HG03139 (cell line): ENCODE measurements around the gene ZSWIM7.
"Not testable (repeated sequence)": the region's sequence is repeated elsewhere in the genome, so short reads cannot be mapped to it uniquely, and the experiment has no call there.

ENCODE experiments used
- ATAC-seq: cut with Tn5 transposase; IDR thresholded peaks from one replicate; pipeline ENCODE4 v1.9.1; 2021; ENCODE audit not compliant: unreplicated experiment

ZSWIM7 gene

DNA sequence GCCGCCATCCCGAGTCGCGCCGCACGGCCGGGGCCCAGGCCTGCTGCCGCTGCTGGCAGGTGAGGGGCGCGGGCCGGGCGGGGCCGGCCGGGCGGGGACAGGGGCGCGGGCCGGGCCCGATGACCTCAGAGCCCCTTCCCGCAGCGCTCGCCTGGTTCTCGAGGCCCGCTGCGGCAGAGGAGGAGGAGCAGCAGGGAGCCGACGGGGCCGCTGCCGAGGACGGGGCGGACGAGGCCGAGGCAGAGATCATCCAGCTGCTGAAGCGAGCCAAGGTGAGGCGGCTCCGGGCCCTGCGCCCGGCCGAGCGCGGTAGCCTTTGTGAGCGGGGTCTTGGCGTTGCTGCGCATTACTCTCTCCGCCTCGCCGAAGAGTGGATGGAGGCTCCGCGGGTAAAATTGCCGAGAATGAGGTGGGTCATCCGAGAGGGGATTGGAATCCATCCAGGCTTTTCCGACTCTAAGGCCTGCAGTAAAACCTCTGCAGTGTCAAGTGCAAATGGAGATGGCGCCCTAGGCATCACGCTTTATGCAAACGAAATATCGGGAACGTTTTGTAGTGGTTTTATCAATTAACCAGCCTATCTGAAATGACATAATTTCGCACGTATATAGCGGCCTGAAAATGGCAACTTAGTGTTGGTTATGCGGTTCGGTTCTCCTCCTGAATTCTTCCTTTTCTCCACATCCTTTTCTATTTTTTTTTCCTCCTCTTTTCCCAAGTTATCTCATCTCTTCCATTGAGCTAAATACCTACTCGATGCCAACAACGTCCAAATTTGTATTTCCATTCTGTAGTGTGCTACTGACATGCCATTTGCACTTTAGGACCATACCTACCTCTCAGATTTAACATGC, 697 bp upstream of the ZSWIM7 start:
- ATAC-seq, result peak; percentile 15

DNA sequence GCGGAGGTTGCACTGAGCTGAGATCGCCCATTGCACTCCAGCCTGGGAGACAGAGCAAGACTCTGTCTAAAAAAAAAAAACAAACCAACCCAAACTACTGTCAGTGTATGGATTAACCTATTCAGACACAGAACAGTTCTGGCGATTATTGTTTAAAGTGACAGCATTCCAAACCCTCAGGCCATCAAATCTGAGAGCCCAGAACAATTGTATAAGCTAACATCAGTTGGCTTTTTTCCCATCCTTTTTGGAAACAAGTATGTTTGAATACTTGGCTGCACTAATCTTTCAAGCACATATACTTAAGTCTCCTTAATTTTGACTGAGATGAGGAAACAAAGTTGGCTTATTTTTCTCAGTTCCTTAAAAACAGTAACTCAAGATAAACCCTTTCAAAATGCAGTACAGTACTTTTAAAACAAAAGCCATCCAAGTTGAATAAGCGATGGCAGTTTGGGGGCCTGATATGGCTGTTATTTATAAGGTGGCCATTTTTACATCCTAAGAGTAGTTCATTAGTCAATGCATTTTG, 1.4 kb downstream of the ZSWIM7 start:
- ATAC-seq, result no peak

DNA sequence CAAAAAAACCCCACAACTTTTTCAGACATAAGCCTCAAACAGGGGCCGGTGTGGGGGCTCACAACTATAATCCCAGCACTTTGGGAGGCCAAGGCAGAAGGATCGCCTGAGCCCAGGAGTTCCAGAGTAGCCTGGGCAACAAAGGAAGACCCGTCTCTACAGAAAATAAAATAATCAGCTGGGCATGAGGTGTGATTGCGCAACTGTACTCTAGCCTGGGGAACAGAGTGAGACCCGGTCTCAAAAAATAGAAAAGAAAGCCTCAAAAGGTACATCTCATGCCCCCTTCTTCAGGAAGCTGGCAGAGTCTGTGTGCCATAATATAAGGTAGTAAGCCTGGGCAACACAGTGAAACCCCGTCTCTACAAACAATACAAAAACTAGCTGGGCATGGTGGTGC, 3.2 kb downstream of the ZSWIM7 start:
- no peak for ATAC-seq

DNA sequence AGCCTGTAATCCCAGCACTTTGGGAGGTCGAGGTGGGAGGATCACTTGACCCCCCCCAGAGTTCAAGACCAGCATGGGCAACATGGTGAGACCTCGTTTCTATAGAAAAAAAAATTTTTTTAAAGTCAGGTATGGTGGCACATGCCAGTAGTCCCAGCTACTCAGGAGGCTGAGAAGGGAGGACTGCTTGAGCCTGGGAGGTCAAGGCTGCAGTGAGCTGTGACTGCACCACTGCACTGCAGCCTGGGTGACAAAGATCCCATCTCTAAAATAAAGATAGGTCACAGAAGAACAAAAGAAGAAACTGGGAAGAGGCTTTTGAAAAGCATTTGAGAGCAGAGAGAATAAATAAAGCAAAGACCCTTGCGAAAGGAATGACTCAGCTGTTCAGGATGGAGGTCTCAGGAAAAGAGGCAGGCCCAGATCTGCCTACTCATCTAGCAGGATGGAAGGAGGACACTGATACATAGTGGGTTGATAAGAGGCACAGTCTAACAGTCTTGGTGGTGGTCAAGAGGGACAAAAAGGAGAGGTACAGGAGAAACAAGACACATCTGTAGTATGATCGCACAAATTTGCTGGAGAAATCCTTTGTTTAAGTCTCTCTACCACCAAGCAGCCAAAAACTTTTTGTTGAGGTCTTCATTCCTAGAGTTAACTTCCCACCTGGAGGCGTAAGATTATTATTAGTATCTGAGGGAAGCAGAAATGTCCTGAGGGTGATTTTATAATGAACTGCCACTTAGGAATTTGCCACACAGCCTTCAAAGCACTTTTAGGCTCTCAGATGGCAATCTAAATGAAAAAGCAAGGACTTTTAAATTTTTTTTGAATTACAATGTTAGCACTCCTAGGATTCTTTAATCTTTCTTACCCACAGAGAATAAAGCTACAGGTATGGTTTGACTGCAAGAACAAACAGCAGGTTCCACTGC, 17.6 kb downstream of the ZSWIM7 start:
- no peak for ATAC-seq

DNA sequence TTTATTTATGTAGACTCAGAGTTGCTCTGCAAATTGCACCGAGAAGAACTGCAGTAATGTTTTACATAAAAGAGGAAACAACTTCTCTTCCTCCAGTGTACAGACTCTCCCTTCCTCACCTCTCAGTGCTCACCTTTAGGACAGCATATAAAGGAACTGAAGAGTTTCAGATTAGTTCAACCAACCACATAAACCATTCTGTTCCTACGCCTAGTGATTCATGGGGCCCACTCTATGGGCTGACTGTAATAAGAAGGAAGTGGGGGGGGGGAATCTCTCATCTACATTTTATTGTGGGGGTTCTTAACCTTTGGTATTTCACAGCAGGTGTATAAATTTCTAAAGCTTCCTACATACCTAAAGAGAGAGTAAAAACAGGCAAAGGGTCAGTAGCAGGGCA, 18.3 kb downstream of the ZSWIM7 start:
- peak; percentile 68 for ATAC-seq

DNA sequence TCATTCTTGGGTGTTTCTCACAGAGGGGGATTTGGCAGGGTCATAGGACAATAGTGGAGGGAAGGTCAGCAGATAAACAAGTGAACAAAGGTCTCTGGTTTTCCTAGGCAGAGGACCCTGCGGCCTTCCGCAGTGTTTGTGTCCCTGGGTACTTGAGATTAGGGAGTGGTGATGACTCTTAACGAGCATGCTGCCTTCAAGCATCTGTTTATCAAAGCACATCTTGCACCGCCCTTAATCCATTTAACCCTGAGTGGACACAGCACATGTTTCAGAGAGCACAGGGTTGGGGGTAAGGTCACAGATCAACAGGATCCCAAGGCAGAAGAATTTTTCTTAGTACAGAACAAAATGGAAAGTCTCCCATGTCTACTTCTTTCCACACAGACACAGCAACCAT, 20.5 kb downstream of the ZSWIM7 start:
- ATAC-seq, result not testable (repeated sequence)

DNA sequence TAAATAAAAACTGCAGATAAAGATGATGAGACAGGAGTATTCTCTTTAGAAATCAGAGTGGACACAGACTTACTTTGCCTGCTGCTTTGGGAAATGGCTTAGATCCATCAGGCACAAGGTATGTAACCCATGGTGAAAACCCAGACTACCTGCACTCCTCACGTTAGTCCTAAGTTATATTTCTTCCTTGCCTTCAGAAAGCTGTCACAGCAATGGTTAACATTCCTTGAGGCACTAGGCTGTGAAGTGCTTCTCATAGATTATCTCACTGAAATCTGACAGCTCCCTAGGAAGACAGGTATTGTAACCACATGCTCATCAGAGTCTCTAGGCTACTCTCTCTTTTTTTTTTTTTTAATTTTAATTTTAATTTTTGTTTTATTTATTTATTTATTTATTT, 20.9 kb downstream of the ZSWIM7 start:
- ATAC-seq, result no peak

DNA sequence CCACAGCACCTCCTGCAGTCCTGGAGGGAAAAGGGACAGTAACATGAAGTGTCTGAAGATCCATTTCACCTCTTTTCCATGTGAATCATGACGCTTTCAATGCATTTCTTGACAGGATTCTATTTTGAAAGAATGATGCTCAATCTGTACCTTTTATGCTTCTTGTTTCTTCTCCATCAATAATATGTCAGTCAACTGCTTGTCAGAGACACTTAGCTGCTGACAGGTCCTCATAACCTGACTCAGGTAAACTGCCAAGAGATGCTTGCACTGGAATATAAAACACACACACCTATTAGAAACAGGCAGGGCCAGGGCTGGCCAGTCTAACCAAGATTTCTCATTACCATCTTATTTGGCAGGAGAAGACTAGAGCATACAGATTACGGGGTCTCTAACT, 21.6 kb downstream of the ZSWIM7 start:
- no peak for ATAC-seq

DNA sequence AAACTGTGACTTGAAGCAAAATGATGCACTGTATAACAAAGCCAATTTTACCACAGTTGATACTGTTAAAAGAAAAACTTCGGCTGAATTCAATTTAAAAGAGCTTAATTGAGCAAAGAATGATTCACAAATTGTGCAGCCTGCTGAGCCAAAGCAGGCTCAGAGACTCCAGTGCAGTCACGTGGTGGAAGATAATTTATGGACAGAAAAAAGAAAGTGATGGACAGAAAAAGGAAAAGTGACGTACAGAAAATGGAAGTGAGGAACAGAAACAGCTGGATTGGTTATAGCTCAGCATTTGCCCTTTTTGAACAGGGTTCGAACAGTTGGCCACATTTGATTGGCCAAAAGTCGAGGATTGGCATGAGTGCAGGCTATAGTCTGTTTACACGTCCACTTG, 25.7 kb downstream of the ZSWIM7 start:
- no peak for ATAC-seq

DNA sequence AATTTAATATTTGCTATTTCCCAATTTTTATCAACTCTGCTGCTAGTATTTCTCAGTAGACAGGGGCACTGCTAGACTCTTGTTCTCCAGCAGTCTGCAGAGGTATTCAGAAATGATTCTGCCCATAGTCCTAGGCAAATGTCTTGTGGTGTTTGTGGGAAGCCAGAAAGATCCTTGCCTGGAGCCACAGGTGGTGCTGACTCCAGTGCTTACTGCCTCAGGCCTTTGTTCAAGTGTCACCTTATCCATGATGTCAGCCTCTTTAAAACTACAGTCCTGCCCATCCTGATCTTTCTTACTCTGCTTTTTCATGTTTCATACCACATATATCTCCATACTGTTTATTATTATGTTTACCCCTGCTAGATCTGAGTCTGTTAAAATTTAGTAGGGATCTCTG, 26.5 kb downstream of the ZSWIM7 start:
- no peak for ATAC-seq

DNA sequence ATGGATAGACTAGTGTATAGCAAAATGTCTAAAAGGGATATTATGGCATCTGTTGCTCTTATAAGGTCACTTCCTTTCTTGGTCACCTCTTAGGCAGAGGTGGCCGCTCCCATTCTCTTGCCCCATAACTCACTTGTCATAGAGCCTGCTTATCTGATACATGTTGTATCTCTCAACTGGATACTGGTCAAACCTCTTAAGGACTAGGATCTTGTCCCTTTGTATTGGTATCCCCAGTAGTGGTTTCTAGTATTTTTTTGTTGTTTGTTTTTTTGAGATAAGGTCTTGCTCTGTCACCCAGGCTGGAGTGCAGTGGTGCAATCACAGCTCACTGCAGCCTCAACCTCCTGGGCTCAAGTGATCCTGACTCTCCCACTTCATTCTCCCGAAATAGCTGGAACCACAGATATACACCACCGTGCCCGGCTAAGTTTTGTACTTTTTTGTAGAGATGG, 27.0 kb downstream of the ZSWIM7 start:
- ATAC-seq, result no peak

DNA sequence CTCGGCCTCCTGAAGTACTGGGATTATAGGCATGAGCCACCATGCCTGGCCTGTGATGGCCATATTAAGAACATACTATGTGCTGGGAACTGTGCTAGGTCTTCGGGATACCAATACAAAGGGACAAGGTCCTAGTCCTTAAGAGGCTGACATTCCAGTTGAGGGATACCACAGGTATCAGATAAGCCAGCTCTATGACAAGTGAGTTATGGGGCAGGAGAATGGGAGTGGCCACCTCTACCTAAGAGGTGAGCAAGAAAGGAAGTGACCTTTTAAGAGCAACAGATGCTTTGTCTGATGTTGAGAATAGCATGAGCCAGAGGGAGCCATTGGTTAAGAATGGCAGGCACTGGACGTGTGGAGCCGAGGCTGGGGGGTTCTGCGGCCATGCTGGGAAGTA, 27.6 kb downstream of the ZSWIM7 start:
- ATAC-seq, result no peak

DNA sequence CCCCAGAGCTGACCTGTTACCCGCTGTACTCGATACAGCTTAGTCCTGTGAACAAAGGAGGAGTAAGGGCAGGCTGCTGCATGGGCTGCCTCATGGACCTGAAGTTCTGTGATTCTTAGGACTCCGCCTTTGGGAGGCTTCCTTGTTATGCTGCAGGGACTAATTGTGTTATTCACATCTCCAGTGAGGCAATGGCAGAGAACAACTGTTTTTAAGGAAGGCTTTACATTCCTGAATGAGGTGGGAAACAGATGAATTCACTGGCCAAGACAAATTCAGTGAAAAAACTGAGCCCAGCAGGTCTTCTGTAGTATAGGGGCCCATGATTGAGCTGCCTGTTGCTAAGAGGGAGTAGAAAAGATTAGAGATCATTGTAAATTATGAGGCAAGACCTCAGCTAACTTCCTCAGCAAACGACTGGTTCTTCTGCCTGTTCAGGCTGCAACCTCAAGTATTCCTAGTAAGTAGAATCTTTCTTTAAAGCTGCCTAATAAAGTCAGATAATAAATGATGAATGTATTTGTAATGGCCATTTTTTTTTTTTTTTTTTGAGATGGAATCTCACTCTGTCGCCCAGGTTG, 28.3 kb downstream of the ZSWIM7 start:
- ATAC-seq, result no peak

DNA sequence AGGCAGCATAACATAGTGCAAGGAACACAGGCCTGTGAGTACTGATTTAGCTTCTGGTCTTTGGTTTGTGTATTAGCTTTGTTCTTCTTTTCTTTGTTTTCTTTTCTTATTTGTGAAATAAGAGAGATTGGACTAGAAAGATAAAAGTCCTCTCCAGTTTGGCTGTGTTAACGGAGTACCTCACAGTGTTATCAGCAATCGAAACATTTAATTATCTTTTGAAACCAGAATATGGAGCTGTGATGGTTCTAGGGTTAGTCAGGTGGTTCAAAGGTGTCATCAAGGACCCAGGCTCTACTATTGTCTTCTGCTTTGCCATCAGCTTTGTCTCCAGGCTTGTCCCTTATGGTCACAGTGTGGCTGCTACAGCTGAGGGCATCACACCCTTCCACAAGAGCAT, 29.0 kb downstream of the ZSWIM7 start:
- ATAC-seq, result no peak

DNA sequence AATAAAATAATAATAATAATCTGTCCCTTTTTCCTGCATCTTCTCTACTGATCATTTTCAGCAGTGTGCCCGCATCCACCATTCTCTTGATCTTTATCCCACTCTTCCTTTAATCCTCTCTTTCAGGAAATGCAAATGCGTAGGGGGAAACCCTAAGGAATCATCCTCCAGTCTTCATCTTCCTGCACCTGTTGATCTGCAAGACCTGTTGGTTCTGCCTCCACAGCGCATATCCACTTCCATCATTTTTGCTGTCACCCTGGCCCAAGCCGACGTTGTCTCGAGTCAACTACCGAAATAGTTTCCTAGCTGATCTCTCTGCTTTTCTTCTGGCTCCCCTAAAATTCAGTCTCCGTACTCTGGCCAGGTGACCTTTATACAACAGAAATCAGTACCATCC, 30.0 kb downstream of the ZSWIM7 start:
- no peak for ATAC-seq

DNA sequence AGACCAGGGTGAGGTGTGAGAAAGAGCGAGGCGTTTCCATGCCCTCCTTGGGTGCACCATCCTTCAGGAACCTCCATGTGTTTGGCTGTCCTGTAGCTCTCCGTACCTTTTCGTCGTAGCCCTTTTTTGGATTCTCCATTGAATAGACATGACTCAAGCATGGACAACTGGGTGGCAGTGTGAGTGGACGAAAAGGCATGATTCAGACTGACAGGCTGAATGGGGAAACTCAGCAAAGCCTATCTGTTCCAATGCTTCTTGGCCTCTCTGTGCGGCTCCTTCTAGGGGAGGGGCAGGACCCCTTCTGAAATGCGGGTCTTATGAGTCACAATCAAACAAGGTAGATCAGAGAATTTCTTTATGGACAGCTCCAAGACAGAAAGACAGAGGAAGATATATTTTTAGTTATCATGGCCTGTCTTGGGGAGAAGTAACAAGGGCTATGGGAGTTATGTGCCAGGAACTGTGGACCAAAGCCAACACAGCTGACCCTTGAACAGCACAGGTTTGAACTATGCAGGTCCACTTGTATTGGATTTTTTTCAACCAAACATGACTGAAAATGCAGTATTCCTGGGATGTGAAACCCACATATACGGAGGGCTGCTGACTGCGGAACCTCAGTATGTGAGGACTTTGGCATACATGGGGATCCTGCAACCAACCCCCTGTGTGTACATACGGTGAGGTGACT, 31.7 kb downstream of the ZSWIM7 start:
- no peak for ATAC-seq

DNA sequence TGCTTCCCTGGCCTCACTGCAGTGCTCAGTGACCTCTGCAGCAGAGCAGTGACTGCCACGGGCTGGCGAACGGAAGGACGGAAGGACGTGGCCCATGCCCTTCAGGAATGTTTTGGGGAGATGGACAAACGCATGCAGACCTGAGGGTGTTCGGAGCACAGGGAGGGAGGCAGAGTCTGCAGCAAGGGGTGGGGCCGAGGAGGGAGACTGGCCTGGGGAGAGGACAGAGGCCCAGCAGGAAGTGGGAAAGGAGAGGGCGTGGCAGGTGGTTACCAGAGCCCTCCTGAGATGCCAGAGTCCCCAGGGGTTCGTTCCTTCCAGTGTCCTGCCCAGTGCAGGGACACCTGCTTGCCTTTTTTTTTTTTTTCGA, 32.6 kb downstream of the ZSWIM7 start:
- no peak for ATAC-seq

DNA sequence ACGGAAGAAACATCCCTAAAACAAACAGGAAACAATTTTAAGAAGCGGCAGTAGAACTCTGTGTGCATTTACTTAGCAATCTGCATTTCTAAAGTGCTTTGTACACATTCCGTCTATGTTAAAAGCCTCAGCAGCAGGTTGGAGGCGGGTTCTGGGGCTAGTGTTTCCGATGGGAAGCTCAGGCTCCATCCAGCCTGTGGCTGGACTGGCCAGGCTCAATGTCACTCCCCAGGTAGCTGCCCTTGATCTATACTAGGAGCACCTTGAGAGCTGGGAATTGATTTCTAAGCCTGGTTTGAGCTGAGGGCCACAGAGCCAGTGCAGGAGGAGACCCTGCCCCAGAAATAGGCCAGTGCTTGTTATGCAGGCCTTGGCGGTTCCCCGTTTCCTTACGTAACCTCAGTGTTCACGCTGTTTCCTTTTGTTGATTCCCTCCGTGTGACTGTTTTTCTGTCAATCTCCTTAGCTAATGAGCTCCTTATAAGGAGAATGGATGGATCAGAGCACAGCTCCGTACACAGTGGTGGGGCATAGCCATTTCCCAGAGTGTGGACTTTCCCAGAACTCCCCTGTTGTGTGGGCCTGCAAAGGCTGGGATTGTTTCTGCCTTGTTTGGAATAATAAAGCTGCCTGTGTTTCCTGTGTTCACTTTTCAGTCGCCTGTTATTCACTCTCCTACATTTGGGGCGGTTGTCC, 33.2 kb downstream of the ZSWIM7 start:
- ATAC-seq, result no peak

DNA sequence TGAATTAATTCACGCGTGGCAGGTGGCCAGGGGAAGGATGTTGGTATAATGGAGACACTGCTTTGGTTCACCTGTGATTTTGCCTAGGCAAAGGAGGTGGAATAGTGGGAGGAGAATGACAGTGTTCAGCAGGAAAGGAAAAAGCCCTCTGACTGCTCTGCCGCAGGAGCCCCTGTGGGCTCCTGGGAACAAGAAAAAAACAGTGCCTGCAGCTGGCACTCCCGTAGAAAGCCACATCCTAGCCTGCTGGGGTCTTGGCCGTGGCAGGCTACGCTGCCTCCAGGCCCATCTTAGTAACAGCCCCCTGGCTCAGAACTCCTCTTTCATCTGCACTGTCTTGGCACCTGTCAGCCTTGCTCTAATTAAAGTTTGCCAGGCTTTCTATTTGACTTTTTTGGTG, 34.0 kb downstream of the ZSWIM7 start:
- ATAC-seq, result no peak

DNA sequence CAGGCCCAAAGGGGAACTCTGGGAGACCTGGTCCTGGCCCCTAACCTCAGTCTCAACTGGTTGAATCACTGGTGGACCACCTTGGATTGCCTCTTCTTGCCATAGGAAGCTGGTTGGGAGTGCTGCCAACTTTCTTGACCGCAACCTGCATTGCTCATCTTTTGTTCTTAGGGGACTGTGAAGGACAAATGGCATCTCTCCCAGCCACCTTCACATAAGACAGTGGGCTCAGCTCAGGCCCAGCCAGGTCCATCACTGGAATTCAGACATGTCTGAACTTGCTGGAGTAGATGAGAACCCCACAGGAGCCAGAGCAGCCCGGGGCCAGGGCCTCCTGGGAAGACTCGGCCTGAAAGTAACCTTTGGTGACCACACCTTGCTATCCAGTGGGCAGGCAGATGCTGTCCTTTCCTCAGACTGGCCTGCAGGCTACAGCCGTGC, 35.8 kb downstream of the ZSWIM7 start:
- no peak for ATAC-seq
